Endothelial cell of umbilical vein (primary cell): Measurements from ENCODE around the gene LSM7. TPM values are rescaled to one million over a fixed set of nuclear protein-coding genes. Genes with fewer than 3 reads are reported as not detected.

ENCODE experiments used
- BruUV-seq: library from RNA; stranded (reverse); fragments of 400-500 nt; replicated peaks from 2 replicates; lab custom pipeline; 2021; lab: Mats Ljungman, UMichigan
- CTCF ChIA-PET: fragments of 300-600, 350-600 bp; sonication (Branson Sonifier 250); formaldehyde crosslinking; loops from one replicate; lab custom pipeline; 2021; ENCODE audit warnings: antibody characterized with exemption, inconsistent platforms; lab: Charles Lee
- POLR2A ChIA-PET: fragments of 300-600, 350-600 bp; sonication (Branson Sonifier 250); formaldehyde crosslinking; loops from one replicate; lab custom pipeline; 2021; ENCODE audit warnings: antibody characterized with exemption, inconsistent platforms; lab: Charles Lee
- DNase-seq: peaks from one replicate; pipeline ENCODE4 v3.0.0-alpha.2; 2011; ENCODE audit warnings: low read depth, low spot score
- FAIRE-seq: peaks from 2 replicates; lab custom pipeline; 2011; peaks lifted over from hg19 to GRCh38; lab: Jason Lieb, UNC
- H2AFZ ChIP-seq: 2 replicates; pipeline ENCODE4 v1.6.0; 2012; ENCODE audit warnings: low read depth, low read length, control low read depth, inconsistent platforms
- H3K27ac ChIP-seq: 2 replicates; pipeline ENCODE4 v1.5.1; 2011; ENCODE audit warnings: low read depth, mild to moderate bottlenecking, control low read depth, low read length, moderate library complexity; ENCODE audit not compliant: insufficient read depth
- H3K27me3 ChIP-seq, 2 experiments: 2 replicates each; pipeline versions ENCODE4 v1.6.0 to v1.6.1; 2011; ENCODE audit warnings: low read length in 2 of 2, mixed read lengths in 1 of 2; ENCODE audit not compliant: control insufficient read depth in 2 of 2, insufficient read depth in 2 of 2
- H3K36me3 ChIP-seq, 2 experiments: 2 replicates in 1 of 2; 3 replicates in 1 of 2; pipeline ENCODE4 v1.5.1; 2011; ENCODE audit warnings: low read length in 2 of 2, mild to moderate bottlenecking in 1 of 2, moderate library complexity in 1 of 2; ENCODE audit not compliant: control insufficient read depth in 2 of 2, insufficient read depth in 2 of 2; ENCODE audit errors: extremely low read depth in 1 of 2
- H3K4me1 ChIP-seq: 3 replicates; pipeline ENCODE4 v1.5.1; 2011; ENCODE audit warnings: mild to moderate bottlenecking, low read length; ENCODE audit not compliant: control insufficient read depth, insufficient read depth; ENCODE audit errors: extremely low read depth
- H3K4me2 ChIP-seq: 2 replicates; pipeline ENCODE4 v1.6.1; 2011; ENCODE audit warnings: low read length, control low read depth, mixed read lengths; ENCODE audit not compliant: insufficient read depth
- H3K4me3 ChIP-seq, 3 experiments: fragments of 200-600 bp in 1 of 3; sonication (generic), shearing (Covaris generic) in 1 of 3; replicated peaks in 1 of 3; 2 replicates each; pipeline ENCODE4 v1.5.1; 2011 to 2016; ENCODE audit warnings: control low read depth in 3 of 3, low read length in 3 of 3, mild to moderate bottlenecking in 2 of 3, inconsistent platforms in 1 of 3, low read depth in 1 of 3, moderate library complexity in 1 of 3; ENCODE audit not compliant: insufficient read depth in 1 of 3
- H3K79me2 ChIP-seq: 2 replicates; pipeline ENCODE4 v1.6.0; 2012; ENCODE audit warnings: low read length, inconsistent platforms; ENCODE audit not compliant: control insufficient read depth, insufficient read depth
- H3K9ac ChIP-seq: replicated peaks from 2 replicates; pipeline ENCODE3; 2011; ENCODE audit warnings: low read length, control low read depth; ENCODE audit not compliant: insufficient read depth; ENCODE audit errors: extremely low read depth
- H3K9me1 ChIP-seq: replicated peaks from 3 replicates; pipeline ENCODE4 v1.6.0; 2011; ENCODE audit warnings: mild to moderate bottlenecking, low read length; ENCODE audit not compliant: control insufficient read depth, insufficient read depth; ENCODE audit errors: extremely low read depth
- H3K9me3 ChIP-seq: replicated peaks from 2 replicates; pipeline ENCODE4 v1.5.1; 2012; ENCODE audit warnings: low read length, inconsistent platforms; ENCODE audit not compliant: control insufficient read depth, insufficient read depth
- H4K20me1 ChIP-seq: replicated peaks from 2 replicates; pipeline ENCODE3; 2011; ENCODE audit warnings: mild to moderate bottlenecking, low read length; ENCODE audit not compliant: control insufficient read depth, insufficient read depth; ENCODE audit errors: extremely low read depth
- GATA2 ChIP-seq: IDR thresholded peaks from 2 replicates; pipeline ENCODE4 v1.7.0; 2011; ENCODE audit warnings: low read depth, mild to moderate bottlenecking, moderate library complexity, mixed read lengths, low read length; ENCODE audit not compliant: insufficient read length, insufficient read depth
- dilution Hi-C: fragments of 300-500 bp; cut with MboI; formaldehyde crosslinking; loops from one replicate; pipeline ENCODE4 v1.15.0; 2019; ENCODE audit warnings: low sequenced_read_pairs; ENCODE audit not compliant: extremely low pct_ligation_motif_present
- intact Hi-C: fragments of 100-400 bp; cut with micrococcal nuclease; formaldehyde crosslinking; loops from one replicate; pipeline ENCODE4 v1.10.0; 2022
- polyA plus RNA-seq, 4 experiments: library from polyadenylated mRNA; depleted of rRNA in 3 of 4; stranded (reverse) in 3 of 4; unstranded in 1 of 4; fragments of >200 nt; gene quantifications; 2 replicates each; pipeline versions ENCODE4 v1.2.1 to v1.2.3, GENCODE V29; 2011 to 2012; ENCODE audit warnings: missing spikeins in 1 of 4
- total RNA-seq: library from RNA; stranded (reverse); gene quantifications from 2 replicates; pipeline ENCODE4 v1.2.3, GENCODE V29; 2021
- TF ChIP-seq, protein P1 (sequence below), 2 donors: IDR thresholded peaks; 1 replicate in 1 of 2; 2 replicates in 1 of 2; pipeline ENCODE4 v1.5.1; 2011; ENCODE audit warnings: low read length in 2 of 2, mild to moderate bottlenecking in 2 of 2, moderate library complexity in 2 of 2, control low read depth in 1 of 2, inconsistent platforms in 1 of 2, low read depth in 1 of 2; ENCODE audit not compliant: insufficient read depth in 1 of 2; ENCODE audit errors: extremely low read depth in 1 of 2

The LSM7 gene
- total and polyA plus RNA-seq, 2 donors (not counting 3 experiments of a cell fraction or from before 2014, with no cell fraction given): 124 to 673 TPM

DNA sequence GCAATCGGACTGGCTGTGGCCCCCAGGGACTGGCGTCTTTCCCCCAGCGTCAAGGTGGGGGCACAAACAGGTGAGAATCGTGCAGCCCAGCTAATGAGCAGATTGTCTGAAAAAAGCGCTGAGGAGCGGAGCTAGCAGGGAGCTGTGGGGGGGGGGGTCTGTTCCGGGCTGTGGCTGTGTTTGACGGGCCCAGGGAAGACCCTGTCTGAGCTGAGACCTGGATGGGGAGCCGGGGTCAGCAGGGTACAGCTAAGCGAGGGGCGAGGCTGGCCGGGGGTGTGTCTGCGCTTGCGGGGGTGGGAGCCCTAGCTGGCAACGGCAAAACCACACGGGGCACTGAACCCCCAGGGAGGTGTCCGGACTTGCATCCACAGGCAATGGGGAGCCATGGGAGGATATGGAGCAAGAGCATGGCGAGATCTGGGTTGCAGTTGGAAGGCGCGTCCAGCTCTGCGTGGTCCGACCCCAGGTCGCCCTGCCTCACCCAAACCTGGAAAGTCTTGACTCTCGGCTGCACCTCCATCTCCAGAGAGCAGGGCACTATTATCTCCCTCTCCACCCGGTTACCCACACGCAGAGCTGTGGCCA lies 25.1 kb downstream of the LSM7 start:
- no peak overlapping the region for H3K9ac ChIP-seq
- intact Hi-C loops: no loop called here
- TF ChIP-seq GATA2: no peak
- TF ChIP-seq, protein P1, sequence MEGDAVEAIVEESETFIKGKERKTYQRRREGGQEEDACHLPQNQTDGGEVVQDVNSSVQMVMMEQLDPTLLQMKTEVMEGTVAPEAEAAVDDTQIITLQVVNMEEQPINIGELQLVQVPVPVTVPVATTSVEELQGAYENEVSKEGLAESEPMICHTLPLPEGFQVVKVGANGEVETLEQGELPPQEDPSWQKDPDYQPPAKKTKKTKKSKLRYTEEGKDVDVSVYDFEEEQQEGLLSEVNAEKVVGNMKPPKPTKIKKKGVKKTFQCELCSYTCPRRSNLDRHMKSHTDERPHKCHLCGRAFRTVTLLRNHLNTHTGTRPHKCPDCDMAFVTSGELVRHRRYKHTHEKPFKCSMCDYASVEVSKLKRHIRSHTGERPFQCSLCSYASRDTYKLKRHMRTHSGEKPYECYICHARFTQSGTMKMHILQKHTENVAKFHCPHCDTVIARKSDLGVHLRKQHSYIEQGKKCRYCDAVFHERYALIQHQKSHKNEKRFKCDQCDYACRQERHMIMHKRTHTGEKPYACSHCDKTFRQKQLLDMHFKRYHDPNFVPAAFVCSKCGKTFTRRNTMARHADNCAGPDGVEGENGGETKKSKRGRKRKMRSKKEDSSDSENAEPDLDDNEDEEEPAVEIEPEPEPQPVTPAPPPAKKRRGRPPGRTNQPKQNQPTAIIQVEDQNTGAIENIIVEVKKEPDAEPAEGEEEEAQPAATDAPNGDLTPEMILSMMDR (IDR thresholded peaks at IDR 0.05; ENCODE audit: extremely low read depth in 1 of 2, insufficient read depth in 1 of 2, low read depth in 1 of 2, low read length in 2 of 2): no peak
- no peaks in the 10 kb centered on the region for H3K4me1 ChIP-seq
- H3K79me2 ChIP-seq: no peaks in the 10 kb centered on the region
- CTCF ChIA-PET: interaction anchor here (1.6 kb wide), 1 partner anchor 12 kb away, joined by 4 read pairs; no protein-coding TSS in a partner anchor
- DNase-seq (no peak), FAIRE-seq (no peak)
- no peaks in the 10 kb centered on the region for H3K36me3 ChIP-seq
- no peak overlapping the region for H3K4me3 ChIP-seq
- H3K27me3 ChIP-seq: peaks cover 8 to 18% of the 10 kb centered on the region in 2 experiments
- no peaks in the 10 kb centered on the region for H3K9me1 ChIP-seq
- BruUV-seq: no TSS peak
- H4K20me1 ChIP-seq: no peaks in the 10 kb centered on the region
- POLR2A ChIA-PET: no interaction called here
- H3K9me3 ChIP-seq: no peaks in the 10 kb centered on the region
- H3K4me2 ChIP-seq: no peak overlapping the region
- no peak overlapping the region for H3K27ac ChIP-seq
- dilution Hi-C loops: no loop called here
- no peak overlapping the region for H2AFZ ChIP-seq
